ENCODE data around the gene GYPC. TPM values are rescaled to one million over a fixed set of nuclear protein-coding genes. Genes with fewer than 3 reads are reported as not detected.
"Not testable (repeated sequence)": the region's sequence is repeated elsewhere in the genome, so short reads cannot be mapped to it uniquely, and the experiment has no call there.

Gene GYPC
- total RNA-seq, 2 donors from 2014 or later: 107 to 115 TPM

GRCh38 chr2:126717277-126717676, 61.3 kb downstream of the GYPC start:
- DNase-seq (ENCODE audit: low spot score); intact Hi-C loops (cut with DNase I): not testable (repeated sequence)

GRCh38 chr2:126717928-126718327, 62.0 kb downstream of the GYPC start:
- no peak for DNase-seq (ENCODE audit: low spot score)
- intact Hi-C loops (cut with DNase I): no loop called here

- no peak for DNase-seq (ENCODE audit: low spot score)
- intact Hi-C loops (cut with DNase I): no loop called here
These were observed 63.4 kb downstream of the GYPC start for GRCh38 chr2:126719191-126719832.

DNA sequence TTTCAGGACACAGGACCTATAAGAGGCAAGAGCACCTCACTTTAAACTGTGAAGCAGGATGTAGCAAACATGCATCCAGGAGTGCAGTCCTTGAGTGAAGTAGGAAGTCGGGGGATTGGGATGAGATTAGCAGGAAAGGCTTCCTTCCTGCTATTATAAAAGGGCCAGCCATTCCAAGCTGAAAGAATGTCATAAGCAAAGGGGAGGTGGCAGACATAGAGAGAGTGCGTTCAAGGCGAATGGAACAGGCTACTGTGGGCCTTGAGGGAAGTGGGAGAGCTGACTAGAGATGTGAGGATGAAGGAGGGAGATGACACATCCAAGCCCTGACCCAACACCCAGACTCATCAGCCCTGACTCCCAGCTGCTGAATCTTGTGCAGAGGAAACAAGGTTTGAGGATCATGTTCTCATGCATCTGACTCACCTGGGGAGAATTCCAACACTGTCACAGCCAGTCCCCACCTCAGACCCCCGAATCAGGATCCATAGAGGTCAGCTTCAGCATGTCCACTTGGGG, 63.9 kb downstream of the GYPC start:
- DNase-seq (ENCODE audit: low spot score): no peak
- intact Hi-C loops (cut with DNase I): no loop called here

- intact Hi-C loops (cut with DNase I): no loop called here
- DNase-seq (ENCODE audit: low spot score): no peak
These were observed 64.7 kb downstream of the GYPC start for GRCh38 chr2:126720638-126721037.

DNA sequence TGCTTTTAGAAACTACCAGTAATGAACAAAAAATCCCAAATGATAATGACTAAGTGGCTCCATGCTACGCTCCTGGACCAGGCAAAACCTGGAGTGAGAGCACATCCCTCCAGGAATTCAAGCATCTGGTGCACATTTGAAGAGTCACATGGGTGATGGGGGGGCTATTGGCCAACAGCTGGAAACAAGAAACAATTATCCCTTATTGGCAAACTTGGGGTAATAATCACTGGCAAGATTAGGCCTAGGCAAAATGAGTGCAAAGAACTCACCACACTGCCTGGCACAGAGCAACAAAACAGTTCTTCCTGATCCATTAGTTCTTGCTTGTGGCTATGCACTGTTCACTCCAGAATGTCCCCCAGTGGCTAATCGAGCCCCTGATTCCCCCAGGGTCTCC, 66.1 kb downstream of the GYPC start:
- intact Hi-C loops (cut with DNase I): no loop called here
- DNase-seq (ENCODE audit: low spot score): no peak

- intact Hi-C loops (cut with DNase I): no loop called here
These were observed 66.6 kb downstream of the GYPC start for GRCh38 chr2:126722546-126722945.

GRCh38 chr2:126723281-126723815, 67.4 kb downstream of the GYPC start:
- no peak for DNase-seq (ENCODE audit: low spot score)
- intact Hi-C loops (cut with DNase I): no loop called here

More at GRCh38 chr2:126722546-126722945, 66.6 kb downstream of the GYPC start:
- no peak for DNase-seq (ENCODE audit: low spot score)

- intact Hi-C loops (cut with DNase I): no loop called here
- no peak for DNase-seq (ENCODE audit: low spot score)
These were observed 69.6 kb downstream of the GYPC start for GRCh38 chr2:126725580-126725979.

DNA sequence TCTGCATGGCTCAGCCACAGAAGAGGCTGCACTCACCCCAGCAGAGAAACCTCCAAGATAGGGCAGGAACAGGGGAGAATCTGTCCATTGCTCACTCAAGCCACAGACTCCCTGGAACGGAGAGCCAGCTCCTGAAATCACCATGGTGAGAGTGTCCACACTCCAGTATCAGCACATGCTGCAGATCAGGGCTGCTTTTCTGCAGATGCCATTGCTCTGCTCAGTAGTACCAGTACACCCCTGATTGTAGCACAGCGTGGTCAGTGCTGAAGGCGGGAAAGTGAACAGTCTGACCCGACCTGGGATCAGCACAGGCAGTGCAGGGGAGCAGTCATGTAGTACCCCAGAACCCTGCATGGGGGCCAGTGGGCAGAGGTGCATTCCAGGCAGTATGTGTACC, 73.9 kb downstream of the GYPC start:
- no peak for DNase-seq (ENCODE audit: low spot score)
- intact Hi-C loops (cut with DNase I): no loop called here

DNA sequence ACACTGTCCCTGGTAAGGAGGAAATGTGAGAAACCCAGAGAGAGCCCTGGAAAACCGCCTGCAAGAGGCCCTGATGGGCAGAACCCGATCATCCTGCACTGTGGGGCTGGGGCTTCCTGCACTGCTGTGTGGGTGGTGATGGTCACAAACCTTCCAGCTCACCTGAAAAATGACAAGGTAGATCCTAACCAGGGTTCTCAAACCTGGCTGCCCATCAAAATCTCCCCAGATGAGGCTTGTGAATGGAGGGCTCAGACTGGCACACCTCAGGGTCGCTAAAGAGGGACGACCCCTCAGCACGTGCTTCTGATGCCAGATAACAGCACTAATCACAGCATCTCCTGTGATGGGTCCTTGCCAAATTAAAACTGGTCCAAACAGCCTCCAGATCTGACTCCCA, 74.7 kb downstream of the GYPC start:
- intact Hi-C loops (cut with DNase I): no loop called here
- DNase-seq (ENCODE audit: low spot score): no peak

DNA sequence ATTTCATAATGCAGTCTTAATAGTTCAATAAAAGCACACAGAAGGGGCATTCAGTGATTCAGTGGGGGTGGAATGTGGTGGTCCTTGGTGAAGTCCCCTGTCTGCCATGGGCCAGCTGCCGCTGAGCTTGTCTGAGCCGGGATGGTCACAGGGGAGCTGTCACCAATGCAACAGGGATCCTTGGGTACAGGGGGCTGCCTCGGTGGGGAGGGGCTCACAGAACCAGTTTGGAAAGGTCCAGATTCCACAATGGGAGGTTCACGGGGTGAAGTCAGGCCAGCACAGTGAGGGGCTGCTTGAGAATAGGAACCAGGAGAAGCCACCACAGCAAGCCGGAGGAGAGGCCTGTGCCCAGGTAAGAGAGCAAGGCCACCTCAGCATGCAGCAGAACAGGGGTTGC, 75.4 kb downstream of the GYPC start:
- no peak for DNase-seq (ENCODE audit: low spot score)
- intact Hi-C loops (cut with DNase I): no loop called here

DNA sequence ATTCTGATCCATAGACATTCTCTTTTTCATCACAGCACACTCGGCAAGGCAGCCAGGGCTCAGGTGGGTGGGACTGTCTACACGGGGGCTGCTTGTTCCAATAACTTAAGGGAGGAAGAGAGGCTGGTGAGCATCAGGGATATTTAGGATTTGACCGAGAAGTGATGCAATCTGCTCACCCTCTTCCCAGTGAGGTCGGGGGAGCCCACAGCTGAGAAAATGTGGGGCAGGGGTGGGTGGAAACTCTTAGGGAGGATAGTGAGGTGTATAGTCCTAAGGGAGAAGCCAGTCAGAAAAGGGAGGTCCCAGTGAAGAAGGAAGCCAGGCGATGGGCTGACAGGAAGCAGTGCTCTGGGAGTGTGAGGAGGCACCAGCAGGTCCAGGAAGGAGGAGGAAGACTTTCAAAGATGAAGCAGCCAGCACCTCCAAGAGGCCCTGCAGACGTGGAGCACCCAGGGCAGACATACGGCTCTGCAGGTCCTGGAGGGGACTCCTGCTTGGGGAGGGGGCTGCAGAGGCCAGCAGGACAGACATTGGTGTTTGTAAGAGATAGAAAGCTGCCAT, 76.8 kb downstream of the GYPC start:
- intact Hi-C loops (cut with DNase I): no loop called here
- no peak for DNase-seq (ENCODE audit: low spot score)

GRCh38 chr2:126733795-126734194, 77.8 kb downstream of the GYPC start:
- DNase-seq (ENCODE audit: low spot score): no peak
- intact Hi-C loops (cut with DNase I): no loop called here

- intact Hi-C loops (cut with DNase I): no loop called here
- no peak for DNase-seq (ENCODE audit: low spot score)
These were observed 80.3 kb downstream of the GYPC start for GRCh38 chr2:126736133-126736874.

- intact Hi-C loops (cut with DNase I): no loop called here
- no peak for DNase-seq (ENCODE audit: low spot score)
These were observed 83.2 kb downstream of the GYPC start for GRCh38 chr2:126739141-126739540.

DNA sequence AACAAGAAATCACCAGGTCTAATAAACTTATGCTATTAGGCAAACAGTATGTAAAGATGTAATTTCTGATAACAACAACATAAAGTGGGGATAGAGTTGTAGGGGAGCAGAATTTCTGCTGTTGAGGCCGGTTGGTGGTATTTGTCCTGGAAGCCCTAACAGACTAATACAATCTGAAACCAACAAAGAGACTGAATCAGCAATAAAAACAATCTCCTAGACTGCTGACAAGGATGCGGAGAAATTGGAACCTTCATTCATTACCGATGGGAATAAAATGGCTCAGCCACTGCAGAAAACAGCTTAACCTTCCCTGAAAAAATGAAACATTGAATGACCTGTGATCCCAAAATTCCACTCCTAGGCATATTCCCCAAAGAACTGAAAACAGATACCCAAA, 88.7 kb downstream of the GYPC start:
- no peak for DNase-seq (ENCODE audit: low spot score)
- intact Hi-C loops (cut with DNase I): no loop called here

Measured in posterior vena cava (tissue), 2 donors.